ENCODE measurements around the gene CDH23. TPM values are rescaled to one million over a fixed set of nuclear protein-coding genes. Genes with fewer than 3 reads are reported as not detected.
A peak's percentile ranks its signal among the peaks of the same experiment; 100 is the strongest.

CDH23 gene
- total RNA-seq, 1 donor from 2014 or later: not detected

DNA sequence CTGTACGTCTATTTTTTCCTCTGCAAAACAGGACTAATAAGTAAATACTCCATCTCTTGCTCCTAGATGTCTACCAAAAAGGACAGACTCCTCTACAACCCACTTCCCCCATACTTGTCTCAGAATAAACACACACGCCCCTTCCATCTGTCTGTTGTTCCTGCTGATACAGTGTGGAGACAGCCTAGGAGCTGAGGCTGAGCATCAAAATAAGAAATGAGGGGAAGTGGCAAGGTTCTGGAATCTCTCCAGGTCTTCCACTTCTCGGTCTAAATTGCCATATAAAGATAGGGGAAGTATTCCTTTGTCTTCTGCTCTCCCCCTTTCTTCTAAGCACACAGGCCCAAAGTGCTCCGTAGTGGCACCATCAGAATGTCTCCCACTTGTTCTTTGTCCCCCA, 407.4 kb downstream of the CDH23 start:
- DNase-seq (ENCODE audit: low read depth) (no peak), FAIRE-seq (no peak)
- Histone ChIP-seq H3K36me3 (ENCODE audit: control insufficient read depth, insufficient read depth, low read length) (no peaks in the 10 kb centered on the region), H3K27me3 (ENCODE audit: control insufficient read depth, insufficient read depth, low read length) (no peaks in the 10 kb centered on the region), H3K4me3 (ENCODE audit: low read depth, low read length) (no peak overlapping the region)
- TF ChIP-seq, protein P1, sequence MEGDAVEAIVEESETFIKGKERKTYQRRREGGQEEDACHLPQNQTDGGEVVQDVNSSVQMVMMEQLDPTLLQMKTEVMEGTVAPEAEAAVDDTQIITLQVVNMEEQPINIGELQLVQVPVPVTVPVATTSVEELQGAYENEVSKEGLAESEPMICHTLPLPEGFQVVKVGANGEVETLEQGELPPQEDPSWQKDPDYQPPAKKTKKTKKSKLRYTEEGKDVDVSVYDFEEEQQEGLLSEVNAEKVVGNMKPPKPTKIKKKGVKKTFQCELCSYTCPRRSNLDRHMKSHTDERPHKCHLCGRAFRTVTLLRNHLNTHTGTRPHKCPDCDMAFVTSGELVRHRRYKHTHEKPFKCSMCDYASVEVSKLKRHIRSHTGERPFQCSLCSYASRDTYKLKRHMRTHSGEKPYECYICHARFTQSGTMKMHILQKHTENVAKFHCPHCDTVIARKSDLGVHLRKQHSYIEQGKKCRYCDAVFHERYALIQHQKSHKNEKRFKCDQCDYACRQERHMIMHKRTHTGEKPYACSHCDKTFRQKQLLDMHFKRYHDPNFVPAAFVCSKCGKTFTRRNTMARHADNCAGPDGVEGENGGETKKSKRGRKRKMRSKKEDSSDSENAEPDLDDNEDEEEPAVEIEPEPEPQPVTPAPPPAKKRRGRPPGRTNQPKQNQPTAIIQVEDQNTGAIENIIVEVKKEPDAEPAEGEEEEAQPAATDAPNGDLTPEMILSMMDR (IDR thresholded peaks at IDR 0.05; ENCODE audit: insufficient read depth, low read length, severe bottlenecking): no peak

DNA sequence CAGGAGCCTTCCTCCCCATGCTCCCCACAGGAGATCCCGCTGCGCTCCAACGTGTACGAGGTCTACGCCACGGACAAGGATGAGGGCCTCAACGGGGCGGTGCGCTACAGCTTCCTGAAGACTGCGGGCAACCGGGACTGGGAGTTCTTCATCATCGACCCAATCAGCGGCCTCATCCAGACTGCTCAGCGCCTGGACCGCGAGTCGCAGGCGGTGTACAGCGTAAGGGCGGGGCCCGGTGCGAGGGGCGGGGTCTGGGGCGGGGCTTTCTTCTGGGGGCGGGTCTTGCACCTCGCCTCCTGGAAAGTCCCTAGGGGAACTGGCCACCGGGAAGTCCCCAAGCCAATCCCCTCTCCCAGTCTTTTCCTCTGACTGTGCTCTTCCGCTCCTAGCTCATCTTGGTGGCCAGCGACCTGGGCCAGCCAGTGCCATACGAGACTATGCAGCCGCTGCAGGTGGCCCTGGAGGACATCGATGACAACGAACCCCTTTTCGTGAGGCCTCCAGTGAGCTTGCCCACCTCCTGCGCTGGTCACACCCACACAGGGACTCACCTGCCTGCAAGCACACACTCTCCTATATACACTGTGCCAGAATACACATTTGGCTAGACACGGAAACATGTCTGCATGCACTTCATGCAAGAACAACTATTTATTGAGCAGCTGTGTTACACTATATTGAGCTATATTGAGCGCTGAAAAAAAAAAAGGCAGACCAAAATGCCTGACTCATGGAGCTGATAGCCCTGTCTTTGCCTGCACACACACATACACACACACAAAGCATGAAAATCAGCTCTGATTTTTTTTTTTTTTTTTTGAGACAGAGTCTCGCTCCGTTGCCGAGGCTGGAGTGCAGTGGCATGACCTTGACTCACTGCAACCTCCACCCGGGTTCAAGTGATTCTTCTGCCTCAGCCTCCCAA, 409.3 kb downstream of the CDH23 start:
- no peak overlapping the region for H3K4me3 ChIP-seq (ENCODE audit: low read depth, low read length)
- TF ChIP-seq, protein P1 (IDR thresholded peaks at IDR 0.05; ENCODE audit: insufficient read depth, low read length, severe bottlenecking): no peak
- FAIRE-seq (no peak), DNase-seq (ENCODE audit: low read depth) (peak; percentile 42)
- H3K36me3 ChIP-seq (ENCODE audit: control insufficient read depth, insufficient read depth, low read length): no peaks in the 10 kb centered on the region
- H3K27me3 ChIP-seq (ENCODE audit: control insufficient read depth, insufficient read depth, low read length): no peaks in the 10 kb centered on the region

DNA sequence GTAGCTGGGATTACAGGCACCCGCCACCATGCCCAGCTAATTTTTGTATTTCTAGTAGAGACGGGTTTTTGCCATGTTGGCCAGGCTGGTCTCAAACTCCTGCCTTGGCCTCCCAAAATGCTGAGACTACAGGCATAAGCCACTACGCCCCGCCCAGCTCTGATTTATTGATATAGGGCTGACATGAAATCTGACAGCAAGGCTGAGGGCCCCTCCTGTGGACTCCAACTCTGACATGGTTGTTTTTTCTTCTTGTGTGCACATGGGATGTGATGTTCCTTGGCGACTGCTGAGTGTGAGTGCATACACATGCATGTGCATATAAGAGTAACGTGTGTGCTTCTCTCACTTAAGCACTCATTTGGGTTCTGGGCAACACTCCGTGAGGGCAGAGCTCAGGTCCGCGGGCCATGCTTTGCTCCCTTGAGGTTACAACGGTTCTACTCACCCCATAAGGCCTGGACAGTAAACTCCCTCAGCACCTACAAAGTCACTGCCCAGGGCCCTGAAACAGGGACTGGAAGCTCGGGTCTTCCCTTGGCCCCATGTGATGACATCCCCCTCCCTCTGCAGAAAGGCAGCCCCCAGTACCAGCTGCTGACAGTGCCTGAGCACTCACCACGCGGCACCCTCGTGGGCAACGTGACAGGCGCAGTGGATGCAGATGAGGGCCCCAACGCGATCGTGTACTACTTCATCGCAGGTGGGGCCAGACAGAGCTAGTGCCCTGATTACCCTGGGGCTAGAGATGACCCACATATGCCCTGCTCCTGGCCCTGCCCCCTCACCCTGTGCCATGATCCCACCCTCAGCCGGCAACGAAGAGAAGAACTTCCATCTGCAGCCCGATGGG, 410.2 kb downstream of the CDH23 start:
- H3K27me3 ChIP-seq (ENCODE audit: control insufficient read depth, insufficient read depth, low read length): no peaks in the 10 kb centered on the region
- DNase-seq (ENCODE audit: low read depth) (no peak), FAIRE-seq (no peak)
- H3K4me3 ChIP-seq (ENCODE audit: low read depth, low read length): no peak overlapping the region
- no peaks in the 10 kb centered on the region for H3K36me3 ChIP-seq (ENCODE audit: control insufficient read depth, insufficient read depth, low read length)
- TF ChIP-seq, protein P1 (IDR thresholded peaks at IDR 0.05; ENCODE audit: insufficient read depth, low read length, severe bottlenecking): no peak

DNA sequence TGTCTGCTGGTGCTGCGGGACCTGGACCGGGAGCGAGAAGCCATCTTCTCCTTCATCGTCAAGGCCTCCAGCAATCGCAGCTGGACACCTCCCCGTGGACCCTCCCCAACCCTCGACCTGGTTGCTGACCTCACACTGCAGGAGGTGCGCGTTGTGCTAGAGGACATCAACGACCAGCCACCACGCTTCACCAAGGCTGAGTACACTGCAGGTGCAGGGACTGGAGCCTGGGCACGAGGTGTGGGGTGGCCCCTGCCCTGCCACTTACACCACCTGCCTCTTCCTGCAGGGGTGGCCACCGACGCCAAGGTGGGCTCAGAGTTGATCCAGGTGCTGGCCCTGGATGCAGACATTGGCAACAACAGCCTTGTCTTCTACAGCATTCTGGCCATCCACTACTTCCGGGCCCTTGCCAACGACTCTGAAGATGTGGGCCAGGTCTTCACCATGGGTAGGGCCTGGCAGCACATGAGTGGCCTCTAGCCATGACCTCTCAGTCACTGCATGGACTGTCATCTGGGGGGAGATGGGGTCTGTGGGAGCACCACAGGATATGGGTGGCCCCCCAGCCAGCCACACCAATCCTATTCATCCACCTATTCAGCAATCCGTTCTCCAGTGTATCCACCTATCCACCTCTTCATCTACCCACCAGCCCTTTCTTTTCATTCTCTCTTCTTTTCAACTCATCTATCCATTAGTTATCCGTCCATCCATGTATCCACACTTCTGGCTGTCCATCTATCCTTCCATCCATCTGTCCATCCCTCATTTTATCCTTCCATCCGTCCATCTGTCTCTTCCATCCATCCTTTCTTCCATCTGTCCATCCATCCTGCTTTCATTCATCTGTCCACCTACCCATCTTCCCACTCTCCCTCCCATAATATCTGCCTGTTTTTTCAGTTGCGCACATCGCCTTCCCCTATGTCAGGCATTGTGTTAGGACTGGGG, 411.1 kb downstream of the CDH23 start:
- FAIRE-seq (peak; percentile 23), DNase-seq (ENCODE audit: low read depth) (no peak)
- TF ChIP-seq, protein P1 (IDR thresholded peaks at IDR 0.05; ENCODE audit: insufficient read depth, low read length, severe bottlenecking): no peak
- no peak overlapping the region for H3K4me3 ChIP-seq (ENCODE audit: low read depth, low read length)
- no peaks in the 10 kb centered on the region for H3K27me3 ChIP-seq (ENCODE audit: control insufficient read depth, insufficient read depth, low read length)
- H3K36me3 ChIP-seq (ENCODE audit: control insufficient read depth, insufficient read depth, low read length): no peaks in the 10 kb centered on the region

DNA sequence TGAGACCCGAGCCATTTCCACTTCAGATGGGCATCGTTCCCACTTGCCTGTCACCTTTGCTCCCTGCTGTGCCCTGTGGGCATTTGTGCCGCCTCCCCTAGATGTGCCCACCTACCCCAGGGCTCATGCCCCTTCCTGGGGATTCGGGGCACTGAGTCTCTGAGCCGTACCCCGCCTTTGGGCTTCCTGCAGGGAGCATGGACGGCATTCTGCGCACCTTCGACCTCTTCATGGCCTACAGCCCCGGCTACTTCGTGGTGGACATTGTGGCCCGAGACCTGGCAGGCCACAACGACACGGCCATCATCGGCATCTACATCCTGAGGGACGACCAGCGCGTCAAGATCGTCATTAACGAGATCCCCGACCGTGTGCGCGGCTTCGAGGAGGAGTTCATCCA, 412.9 kb downstream of the CDH23 start:
- Histone ChIP-seq H3K4me3 (ENCODE audit: low read depth, low read length) (no peak overlapping the region), H3K36me3 (ENCODE audit: control insufficient read depth, insufficient read depth, low read length) (no peaks in the 10 kb centered on the region), H3K27me3 (ENCODE audit: control insufficient read depth, insufficient read depth, low read length) (no peaks in the 10 kb centered on the region)
- TF ChIP-seq, protein P1 (IDR thresholded peaks at IDR 0.05; ENCODE audit: insufficient read depth, low read length, severe bottlenecking): no peak
- DNase-seq (ENCODE audit: low read depth): no peak
- no peak for FAIRE-seq
